OCI-LY3 (cell line): Measurements from ENCODE around the gene MAGI2.
"Not testable (repeated sequence)": the region's sequence is repeated elsewhere in the genome, so short reads cannot be mapped to it uniquely, and the experiment has no call there.

Experiments used
- H2AFZ ChIP-seq: fragments of 200-600, 300-600 bp; shearing (Covaris generic); 2 replicates; pipeline ENCODE4 v1.6.0; 2014; ENCODE audit warnings: antibody characterized with exemption, low read depth, low read length
- H3K27ac ChIP-seq: fragments of 200-600, 300-600 bp; sonication (generic); 2 replicates; pipeline ENCODE4 v1.5.1; 2014; ENCODE audit warnings: mild to moderate bottlenecking, low read length, moderate library complexity, mixed read lengths
- H3K27me3 ChIP-seq: fragments of 200-600, 300-600 bp; sonication (generic); 2 replicates; pipeline ENCODE4 v1.6.1; 2014; ENCODE audit warnings: low read depth, low read length, mixed read lengths
- H3K36me3 ChIP-seq: fragments of 200-600, 300-600 bp; sonication (generic); replicated peaks from 2 replicates; pipeline ENCODE3; 2014; ENCODE audit warnings: low read depth, low read length, mixed read lengths
- H3K4me1 ChIP-seq: fragments of 300-600, 200-600 bp; sonication (generic); 2 replicates; pipeline ENCODE4 v1.6.1; 2014; ENCODE audit warnings: low read length, mixed read lengths
- H3K4me2 ChIP-seq: fragments of 200-600, 300-600 bp; sonication (generic); 2 replicates; pipeline ENCODE4 v1.6.1; 2014; ENCODE audit warnings: low read length, mixed read lengths
- H3K4me3 ChIP-seq: fragments of 300-600, 200-600 bp; sonication (generic); 2 replicates; pipeline ENCODE4 v1.5.1; 2014; ENCODE audit warnings: antibody characterized with exemption, mild to moderate bottlenecking, low read length, moderate library complexity
- H3K79me2 ChIP-seq: fragments of 300-600, 200-600 bp; shearing (Covaris generic); 2 replicates; pipeline ENCODE4 v1.6.1; 2014; ENCODE audit warnings: mild to moderate bottlenecking, low read length, mixed read lengths
- H3K9ac ChIP-seq: fragments of 300-600, 200-600 bp; shearing (Covaris generic); 2 replicates; pipeline ENCODE4 v1.6.0; 2014; ENCODE audit warnings: mild to moderate bottlenecking, low read length, moderate library complexity
- H3K9me3 ChIP-seq: fragments of 200-600, 300-600 bp; shearing (Covaris generic); 2 replicates; pipeline ENCODE4 v1.6.1; 2014; ENCODE audit warnings: low read length, mixed read lengths; ENCODE audit not compliant: insufficient read depth
- H4K20me1 ChIP-seq: fragments of 200-600, 300-600 bp; sonication (generic); 2 replicates; pipeline ENCODE4 v1.6.1; 2016; ENCODE audit warnings: low read length, mixed read lengths; ENCODE audit not compliant: insufficient read depth
- EZH2phosphoT487 ChIP-seq: fragments of 200-600 bp; shearing (Covaris generic); IDR thresholded peaks from 2 replicates; pipeline ENCODE4 v1.6.1; 2018; ENCODE audit warnings: antibody characterized with exemption, mixed run types, low read depth
- TF ChIP-seq, protein P1 (sequence below): fragments of 200-600, 300-600 bp; sonication (generic); IDR thresholded peaks from 2 replicates; pipeline ENCODE4 v1.5.1; 2014; ENCODE audit warnings: antibody characterized with exemption, low read length, low read depth

The MAGI2 gene

DNA sequence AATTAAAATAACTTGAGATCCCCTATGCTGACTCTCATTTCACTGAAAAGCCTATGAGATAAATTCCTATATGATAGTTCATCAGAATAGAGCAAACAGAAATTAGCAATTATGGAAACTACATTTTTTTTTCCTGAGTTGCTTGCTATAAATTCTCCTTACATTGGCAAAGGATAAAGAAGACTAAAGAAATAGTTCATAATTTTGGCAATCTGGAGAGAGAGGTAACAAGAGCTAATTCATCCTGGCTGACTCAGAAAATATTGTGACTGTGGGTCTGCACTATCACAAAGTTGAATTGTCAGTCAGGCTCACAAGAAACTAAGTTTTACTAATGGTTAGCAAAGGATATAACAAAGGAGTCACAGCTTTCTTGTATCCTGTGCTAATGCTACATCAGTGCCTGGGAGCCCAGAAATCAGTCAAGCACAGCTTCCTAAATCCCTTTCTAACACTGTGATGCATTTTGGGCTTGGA is 483.0 kb downstream of the MAGI2 start:
- H3K27me3 ChIP-seq = no peaks in the 10 kb centered on the region
- H2AFZ ChIP-seq = no peak overlapping the region
- no peaks in the 10 kb centered on the region for H3K9me3 ChIP-seq
- H3K79me2 ChIP-seq = no peaks in the 10 kb centered on the region
- H3K36me3 ChIP-seq = no peaks in the 10 kb centered on the region
- H3K27ac ChIP-seq = no peak overlapping the region
- no peak overlapping the region for H3K4me3 ChIP-seq
- H3K4me1 ChIP-seq = no peaks in the 10 kb centered on the region
- H3K9ac ChIP-seq = no peak overlapping the region
- TF ChIP-seq, protein P1, sequence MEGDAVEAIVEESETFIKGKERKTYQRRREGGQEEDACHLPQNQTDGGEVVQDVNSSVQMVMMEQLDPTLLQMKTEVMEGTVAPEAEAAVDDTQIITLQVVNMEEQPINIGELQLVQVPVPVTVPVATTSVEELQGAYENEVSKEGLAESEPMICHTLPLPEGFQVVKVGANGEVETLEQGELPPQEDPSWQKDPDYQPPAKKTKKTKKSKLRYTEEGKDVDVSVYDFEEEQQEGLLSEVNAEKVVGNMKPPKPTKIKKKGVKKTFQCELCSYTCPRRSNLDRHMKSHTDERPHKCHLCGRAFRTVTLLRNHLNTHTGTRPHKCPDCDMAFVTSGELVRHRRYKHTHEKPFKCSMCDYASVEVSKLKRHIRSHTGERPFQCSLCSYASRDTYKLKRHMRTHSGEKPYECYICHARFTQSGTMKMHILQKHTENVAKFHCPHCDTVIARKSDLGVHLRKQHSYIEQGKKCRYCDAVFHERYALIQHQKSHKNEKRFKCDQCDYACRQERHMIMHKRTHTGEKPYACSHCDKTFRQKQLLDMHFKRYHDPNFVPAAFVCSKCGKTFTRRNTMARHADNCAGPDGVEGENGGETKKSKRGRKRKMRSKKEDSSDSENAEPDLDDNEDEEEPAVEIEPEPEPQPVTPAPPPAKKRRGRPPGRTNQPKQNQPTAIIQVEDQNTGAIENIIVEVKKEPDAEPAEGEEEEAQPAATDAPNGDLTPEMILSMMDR = no peak
- TF ChIP-seq EZH2phosphoT487 = no peak
- no peaks in the 10 kb centered on the region for H4K20me1 ChIP-seq
- H3K4me2 ChIP-seq = no peak overlapping the region

DNA sequence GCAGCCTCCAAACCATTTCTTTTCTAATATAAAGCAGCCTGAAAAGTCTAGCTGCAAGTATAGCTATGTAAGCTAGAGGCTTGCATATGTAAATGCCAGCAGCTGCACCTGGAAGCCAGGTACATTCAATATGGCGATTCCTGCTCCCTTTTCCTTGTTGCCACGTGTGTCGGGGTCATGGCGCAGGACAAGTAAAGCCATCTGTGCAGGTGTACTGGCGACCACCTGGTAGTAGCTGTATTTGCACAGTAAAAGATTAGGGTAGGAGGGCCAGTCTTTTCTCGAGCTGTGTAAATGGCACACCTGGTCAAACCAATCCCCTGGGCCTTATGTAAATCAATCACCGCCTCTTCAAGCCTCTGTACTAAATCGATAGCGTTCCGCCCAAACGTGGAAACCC is 484.5 kb downstream of the MAGI2 start:
- no peak overlapping the region for H3K4me2 ChIP-seq
- no peaks in the 10 kb centered on the region for H3K36me3 ChIP-seq
- H3K27me3 ChIP-seq = no peaks in the 10 kb centered on the region
- no peaks in the 10 kb centered on the region for H3K9me3 ChIP-seq
- no peak overlapping the region for H2AFZ ChIP-seq
- TF ChIP-seq, protein P1 = no peak
- TF ChIP-seq EZH2phosphoT487 = no peak
- no peaks in the 10 kb centered on the region for H4K20me1 ChIP-seq
- H3K27ac ChIP-seq = no peak overlapping the region
- H3K4me1 ChIP-seq = no peaks in the 10 kb centered on the region
- no peaks in the 10 kb centered on the region for H3K79me2 ChIP-seq
- H3K9ac ChIP-seq = no peak overlapping the region
- H3K4me3 ChIP-seq = no peak overlapping the region

DNA sequence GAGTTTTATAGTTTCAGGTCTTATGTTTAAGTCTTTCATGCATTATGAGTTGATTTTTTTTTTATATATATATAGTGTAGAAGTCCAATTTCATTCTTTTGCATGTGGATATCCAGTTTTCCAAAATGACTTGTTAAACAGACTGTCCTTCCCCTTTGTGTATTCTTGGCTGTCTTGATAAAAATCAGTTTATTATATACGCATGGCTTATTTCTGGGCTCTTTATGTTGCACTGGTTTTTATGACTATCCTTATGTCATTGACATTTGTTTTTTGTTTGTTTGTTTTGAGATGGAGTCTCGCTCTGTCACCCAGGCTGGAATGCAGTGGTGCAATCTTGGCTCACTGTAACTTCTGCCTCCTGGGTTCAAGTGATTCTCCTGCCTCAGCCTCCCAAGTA is 485.9 kb downstream of the MAGI2 start:
- H3K27me3 ChIP-seq, H4K20me1 ChIP-seq, H3K4me3 ChIP-seq, H3K79me2 ChIP-seq, H3K9ac ChIP-seq, H3K36me3 ChIP-seq, H2AFZ ChIP-seq, H3K27ac ChIP-seq, H3K9me3 ChIP-seq, H3K4me2 ChIP-seq, H3K4me1 ChIP-seq: not testable (repeated sequence)

DNA sequence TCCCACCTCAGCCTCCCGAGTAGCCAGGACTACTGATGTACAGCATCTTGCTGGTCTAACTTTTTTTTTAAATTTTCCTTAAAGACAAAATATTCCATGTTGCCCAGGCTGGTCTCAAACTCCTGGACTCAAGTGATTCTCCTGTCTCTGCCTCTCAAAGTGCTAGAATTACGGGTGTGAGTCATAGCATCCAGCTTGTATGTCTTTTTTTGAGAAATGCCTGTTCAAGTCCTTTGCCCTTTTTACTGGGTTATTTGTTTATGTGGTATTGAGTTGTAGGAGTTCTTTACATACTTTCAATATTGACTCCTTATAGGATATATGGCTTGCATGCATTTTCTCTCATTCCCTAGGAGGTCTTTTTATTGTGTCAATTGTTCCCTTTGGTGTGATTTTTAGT is 486.4 kb downstream of the MAGI2 start:
- Histone ChIP-seq H4K20me1 (no peaks in the 10 kb centered on the region), H3K9me3 (no peaks in the 10 kb centered on the region), H3K27me3 (no peaks in the 10 kb centered on the region), H2AFZ (no peak overlapping the region), H3K36me3 (no peaks in the 10 kb centered on the region), H3K4me1 (no peaks in the 10 kb centered on the region), H3K27ac (no peak overlapping the region), H3K79me2 (no peaks in the 10 kb centered on the region), H3K9ac (no peak overlapping the region), H3K4me2 (no peak overlapping the region), H3K4me3 (no peak overlapping the region)
- TF ChIP-seq, protein P1 = no peak
- no peak for TF ChIP-seq EZH2phosphoT487

DNA sequence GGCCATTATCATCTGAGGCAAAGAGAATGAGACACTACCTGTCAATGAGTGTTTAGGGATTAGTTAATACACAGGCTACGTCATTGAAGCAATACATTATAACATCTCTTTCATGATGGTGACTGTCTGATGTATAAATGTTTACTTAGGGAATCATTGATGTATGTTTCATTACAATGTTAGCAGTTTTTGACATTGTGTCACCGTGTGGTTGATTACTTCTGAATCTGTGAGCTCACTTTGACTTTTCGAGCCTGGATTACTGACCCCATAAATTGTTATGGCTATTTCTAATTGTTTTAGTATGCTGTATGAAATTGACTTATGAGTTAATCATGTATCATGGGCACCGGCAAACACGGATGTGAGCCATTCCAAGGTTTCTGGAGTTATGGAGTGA is 494.0 kb downstream of the MAGI2 start:
- H3K4me3 ChIP-seq = no peak overlapping the region
- H3K4me2 ChIP-seq = no peak overlapping the region
- H3K36me3 ChIP-seq = no peaks in the 10 kb centered on the region
- no peaks in the 10 kb centered on the region for H3K9me3 ChIP-seq
- TF ChIP-seq, protein P1 = no peak
- no peak for TF ChIP-seq EZH2phosphoT487
- no peaks in the 10 kb centered on the region for H4K20me1 ChIP-seq
- H3K27me3 ChIP-seq = no peaks in the 10 kb centered on the region; the same call in 1 of the 2 replicates
- no peak overlapping the region for H3K9ac ChIP-seq
- no peak overlapping the region for H3K27ac ChIP-seq
- no peak overlapping the region for H2AFZ ChIP-seq
- no peaks in the 10 kb centered on the region for H3K79me2 ChIP-seq
- no peaks in the 10 kb centered on the region for H3K4me1 ChIP-seq
